ENCODE data around the gene RNLS. TPM values are rescaled to one million over a fixed set of nuclear protein-coding genes. Genes with fewer than 3 reads are reported as not detected.

Gene RNLS
- total and polyA plus RNA-seq, 2 donors from 2014 or later = 19.5 to 21.1 TPM

DNA sequence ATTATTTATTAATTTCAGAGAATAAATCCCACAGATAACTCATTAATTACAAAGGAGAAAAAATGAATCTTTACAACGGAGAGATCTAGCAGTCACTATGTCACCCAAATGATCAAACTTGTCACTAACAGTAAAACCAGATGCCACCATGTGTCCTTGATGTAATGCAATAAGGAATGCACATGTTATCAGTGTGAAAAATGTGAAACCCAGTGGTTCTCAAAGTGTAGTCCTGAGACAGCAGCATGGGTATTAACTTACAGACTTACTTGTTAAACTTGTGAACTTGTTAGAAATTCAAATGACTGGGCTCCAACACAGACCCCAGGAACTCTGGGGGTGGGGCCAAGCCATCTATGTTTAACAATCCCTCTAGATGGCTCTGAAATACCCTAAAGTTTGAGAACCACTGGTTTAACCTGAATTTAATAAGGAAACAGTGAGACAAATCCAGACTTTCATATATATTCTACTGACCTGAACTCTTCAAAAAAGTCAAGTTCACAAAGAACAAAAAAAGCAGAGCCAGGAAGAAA, 77.4 kb downstream of the RNLS start:
- Histone ChIP-seq H3K27me3 (ENCODE audit: control insufficient read depth, insufficient read depth, low read length) (no peaks in the 10 kb centered on the region), H3K9me3 (ENCODE audit: control insufficient read depth in 2 of 3, insufficient read depth in 1 of 3, low read length in 3 of 3) (no peaks in the 10 kb centered on the region), H3K36me3 (ENCODE audit: control insufficient read depth in 2 of 3, insufficient read depth in 3 of 3, low read length in 3 of 3) (no peaks in the 10 kb centered on the region), H3K9ac (ENCODE audit: low read length in 3 of 3) (no peak overlapping the region), H3K4me3 (ENCODE audit: low read length in 3 of 3) (no peak overlapping the region), H3K27ac (ENCODE audit: low read depth in 2 of 2, low read length in 2 of 2) (no peak overlapping the region), H3K4me1 (ENCODE audit: control insufficient read depth in 2 of 3, insufficient read depth in 2 of 3, low read depth in 1 of 3, low read length in 3 of 3) (no peaks in the 10 kb centered on the region)
- intact Hi-C loops (cut with DNase I) = no loop called here
- TF ChIP-seq, protein P1, sequence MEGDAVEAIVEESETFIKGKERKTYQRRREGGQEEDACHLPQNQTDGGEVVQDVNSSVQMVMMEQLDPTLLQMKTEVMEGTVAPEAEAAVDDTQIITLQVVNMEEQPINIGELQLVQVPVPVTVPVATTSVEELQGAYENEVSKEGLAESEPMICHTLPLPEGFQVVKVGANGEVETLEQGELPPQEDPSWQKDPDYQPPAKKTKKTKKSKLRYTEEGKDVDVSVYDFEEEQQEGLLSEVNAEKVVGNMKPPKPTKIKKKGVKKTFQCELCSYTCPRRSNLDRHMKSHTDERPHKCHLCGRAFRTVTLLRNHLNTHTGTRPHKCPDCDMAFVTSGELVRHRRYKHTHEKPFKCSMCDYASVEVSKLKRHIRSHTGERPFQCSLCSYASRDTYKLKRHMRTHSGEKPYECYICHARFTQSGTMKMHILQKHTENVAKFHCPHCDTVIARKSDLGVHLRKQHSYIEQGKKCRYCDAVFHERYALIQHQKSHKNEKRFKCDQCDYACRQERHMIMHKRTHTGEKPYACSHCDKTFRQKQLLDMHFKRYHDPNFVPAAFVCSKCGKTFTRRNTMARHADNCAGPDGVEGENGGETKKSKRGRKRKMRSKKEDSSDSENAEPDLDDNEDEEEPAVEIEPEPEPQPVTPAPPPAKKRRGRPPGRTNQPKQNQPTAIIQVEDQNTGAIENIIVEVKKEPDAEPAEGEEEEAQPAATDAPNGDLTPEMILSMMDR (IDR thresholded peaks at IDR 0.05; ENCODE audit: borderline replicate concordance, extremely low read depth, insufficient read depth) = no peak
- no peak for FAIRE-seq
- no peak for DNase-seq

DNA sequence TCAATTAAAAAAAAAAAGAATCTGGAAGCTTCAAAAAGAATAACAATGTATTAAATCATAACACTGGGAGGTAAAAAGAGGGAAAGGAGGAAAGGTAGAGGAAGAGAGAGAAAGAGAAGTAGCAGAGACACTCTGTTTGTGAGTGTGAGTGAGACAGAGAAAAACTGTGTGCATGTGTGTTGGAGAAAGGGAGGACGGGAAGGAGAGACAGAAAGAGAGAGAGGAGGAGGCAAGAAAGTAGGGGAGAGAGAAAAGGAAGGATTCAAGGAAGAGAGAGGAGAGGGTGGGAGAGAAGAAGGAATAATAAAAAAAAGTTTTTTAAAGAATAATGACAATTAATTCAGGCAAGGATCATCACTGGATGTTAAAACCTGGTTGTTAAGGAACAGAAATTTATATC, 77.9 kb downstream of the RNLS start:
- TF ChIP-seq, protein P1 (IDR thresholded peaks at IDR 0.05; ENCODE audit: borderline replicate concordance, extremely low read depth, insufficient read depth) = no peak
- Histone ChIP-seq H3K9ac (ENCODE audit: low read length in 3 of 3) (no peak overlapping the region), H3K4me3 (ENCODE audit: low read length in 3 of 3) (no peak overlapping the region), H3K27ac (ENCODE audit: low read depth in 2 of 2, low read length in 2 of 2) (no peak overlapping the region), H3K36me3 (ENCODE audit: control insufficient read depth in 2 of 3, insufficient read depth in 3 of 3, low read length in 3 of 3) (no peaks in the 10 kb centered on the region), H3K4me1 (ENCODE audit: control insufficient read depth in 2 of 3, insufficient read depth in 2 of 3, low read depth in 1 of 3, low read length in 3 of 3) (peaks cover 0 to under 1% (median 0%) of the 10 kb centered on the region in 3 donors), H3K27me3 (ENCODE audit: control insufficient read depth, insufficient read depth, low read length) (no peaks in the 10 kb centered on the region), H3K9me3 (ENCODE audit: control insufficient read depth in 2 of 3, insufficient read depth in 1 of 3, low read length in 3 of 3) (no peaks in the 10 kb centered on the region)
- intact Hi-C loops (cut with DNase I) = no loop called here
- DNase-seq (no peak), FAIRE-seq (no peak)

DNA sequence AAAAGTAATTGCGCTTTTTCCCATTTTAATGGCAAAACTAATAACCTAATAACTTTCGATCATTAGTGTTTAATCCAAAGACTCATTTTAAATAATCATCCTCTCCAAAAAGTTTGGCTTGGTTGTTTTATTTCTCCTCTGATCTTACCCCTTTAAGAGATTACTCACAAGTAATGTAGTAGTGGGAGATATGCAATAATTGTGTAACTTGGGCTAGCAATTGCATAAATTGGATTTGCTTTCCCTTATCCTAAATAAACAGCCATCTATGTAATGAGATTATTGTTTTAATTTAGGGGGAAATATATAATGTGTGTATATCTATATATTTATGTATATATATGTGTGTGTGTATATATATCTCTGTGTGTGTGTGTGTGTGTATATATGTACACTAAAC, 82.5 kb downstream of the RNLS start:
- Histone ChIP-seq H3K9ac (ENCODE audit: low read length in 3 of 3) (no peak overlapping the region), H3K27ac (ENCODE audit: low read depth in 2 of 2, low read length in 2 of 2) (no peak overlapping the region), H3K9me3 (ENCODE audit: control insufficient read depth in 2 of 3, insufficient read depth in 1 of 3, low read length in 3 of 3) (no peaks in the 10 kb centered on the region), H3K4me1 (ENCODE audit: control insufficient read depth in 2 of 3, insufficient read depth in 2 of 3, low read depth in 1 of 3, low read length in 3 of 3) (peaks cover 2 to 3% (median 3%) of the 10 kb centered on the region in 3 donors), H3K27me3 (ENCODE audit: control insufficient read depth, insufficient read depth, low read length) (no peaks in the 10 kb centered on the region), H3K36me3 (ENCODE audit: control insufficient read depth in 2 of 3, insufficient read depth in 3 of 3, low read length in 3 of 3) (no peaks in the 10 kb centered on the region), H3K4me3 (ENCODE audit: low read length in 3 of 3) (no peak overlapping the region)
- intact Hi-C loops (cut with DNase I) = no loop called here
- DNase-seq (no peak), FAIRE-seq (peak; percentile 19)
- TF ChIP-seq, protein P1 (IDR thresholded peaks at IDR 0.05; ENCODE audit: borderline replicate concordance, extremely low read depth, insufficient read depth) = no peak
